Measurements from ENCODE around the gene DUOX2.
"Not testable (repeated sequence)": the region's sequence is repeated elsewhere in the genome, so short reads cannot be mapped to it uniquely, and the experiment has no call there.

DUOX2 gene

GRCh38 chr15:45139770-45140169 is 25.8 kb upstream of the DUOX2 start:
- no peak overlapping the region for H3K27ac ChIP-seq (ENCODE audit: low read depth in 2 of 2, low read length in 2 of 2)
- no peak overlapping the region for H3K9ac ChIP-seq (ENCODE audit: low read depth in 1 of 2, low read length in 2 of 2)
- H3K9me3 ChIP-seq (ENCODE audit: control insufficient read depth in 2 of 2, low read length in 2 of 2), result no peaks in the 10 kb centered on the region
- H3K4me3 ChIP-seq (ENCODE audit: low read length in 2 of 2), result no peak overlapping the region
- peaks cover 3 to 10% of the 10 kb centered on the region in 2 donors for H3K27me3 ChIP-seq (ENCODE audit: control insufficient read depth in 2 of 2, insufficient read depth in 2 of 2, low read length in 2 of 2)
- H3K4me1 ChIP-seq (ENCODE audit: control insufficient read depth in 2 of 2, insufficient read depth in 2 of 2, low read length in 2 of 2), result peaks cover 2 to 3% of the 10 kb centered on the region in 2 donors
- H3K36me3 ChIP-seq (ENCODE audit: control insufficient read depth in 2 of 2, insufficient read depth in 2 of 2, low read length in 2 of 2), result no peaks in the 10 kb centered on the region

GRCh38 chr15:45138814-45139765 is 25.1 kb upstream of the DUOX2 start:
- H3K9me3 ChIP-seq (ENCODE audit: control insufficient read depth in 2 of 2, low read length in 2 of 2), result no peaks in the 10 kb centered on the region
- no peak overlapping the region for H3K9ac ChIP-seq (ENCODE audit: low read depth in 1 of 2, low read length in 2 of 2)
- H3K36me3 ChIP-seq (ENCODE audit: control insufficient read depth in 2 of 2, insufficient read depth in 2 of 2, low read length in 2 of 2), result no peaks in the 10 kb centered on the region
- peaks cover 2 to 3% of the 10 kb centered on the region in 2 donors for H3K4me1 ChIP-seq (ENCODE audit: control insufficient read depth in 2 of 2, insufficient read depth in 2 of 2, low read length in 2 of 2)
- no peak overlapping the region for H3K4me3 ChIP-seq (ENCODE audit: low read length in 2 of 2)
- peaks cover 3 to 14% of the 10 kb centered on the region in 2 donors for H3K27me3 ChIP-seq (ENCODE audit: control insufficient read depth in 2 of 2, insufficient read depth in 2 of 2, low read length in 2 of 2)
- H3K27ac ChIP-seq (ENCODE audit: low read depth in 2 of 2, low read length in 2 of 2), result no peak overlapping the region

GRCh38 chr15:45137703-45138102 is 23.7 kb upstream of the DUOX2 start:
- H3K27me3 ChIP-seq (ENCODE audit: control insufficient read depth in 2 of 2, insufficient read depth in 2 of 2, low read length in 2 of 2), result peaks cover 10 to 18% of the 10 kb centered on the region in 2 donors
- H3K36me3 ChIP-seq (ENCODE audit: control insufficient read depth in 2 of 2, insufficient read depth in 2 of 2, low read length in 2 of 2), result no peaks in the 10 kb centered on the region
- H3K9me3 ChIP-seq (ENCODE audit: control insufficient read depth in 2 of 2, low read length in 2 of 2), result no peaks in the 10 kb centered on the region
- H3K9ac ChIP-seq (ENCODE audit: low read depth in 1 of 2, low read length in 2 of 2), result no peak overlapping the region
- H3K27ac ChIP-seq (ENCODE audit: low read depth in 2 of 2, low read length in 2 of 2), result no peak overlapping the region
- peaks cover 2 to 3% of the 10 kb centered on the region in 2 donors for H3K4me1 ChIP-seq (ENCODE audit: control insufficient read depth in 2 of 2, insufficient read depth in 2 of 2, low read length in 2 of 2)
- H3K4me3 ChIP-seq (ENCODE audit: low read length in 2 of 2), result no peak overlapping the region

GRCh38 chr15:45136378-45136764 is 22.4 kb upstream of the DUOX2 start:
- no peaks in the 10 kb centered on the region for H3K9me3 ChIP-seq (ENCODE audit: control insufficient read depth in 2 of 2, low read length in 2 of 2)
- no peak overlapping the region for H3K27ac ChIP-seq (ENCODE audit: low read depth in 2 of 2, low read length in 2 of 2)
- peaks cover 2 to 3% of the 10 kb centered on the region in 2 donors for H3K4me1 ChIP-seq (ENCODE audit: control insufficient read depth in 2 of 2, insufficient read depth in 2 of 2, low read length in 2 of 2)
- peaks cover 10 to 18% of the 10 kb centered on the region in 2 donors for H3K27me3 ChIP-seq (ENCODE audit: control insufficient read depth in 2 of 2, insufficient read depth in 2 of 2, low read length in 2 of 2)
- H3K9ac ChIP-seq (ENCODE audit: low read depth in 1 of 2, low read length in 2 of 2), result no peak overlapping the region
- H3K36me3 ChIP-seq (ENCODE audit: control insufficient read depth in 2 of 2, insufficient read depth in 2 of 2, low read length in 2 of 2), result no peaks in the 10 kb centered on the region
- H3K4me3 ChIP-seq (ENCODE audit: low read length in 2 of 2), result no peak overlapping the region

- H3K4me3 ChIP-seq (ENCODE audit: low read length in 2 of 2); H3K36me3 ChIP-seq (ENCODE audit: control insufficient read depth in 2 of 2, insufficient read depth in 2 of 2, low read length in 2 of 2); H3K27ac ChIP-seq (ENCODE audit: low read depth in 2 of 2, low read length in 2 of 2); H3K9ac ChIP-seq (ENCODE audit: low read depth in 1 of 2, low read length in 2 of 2); H3K9me3 ChIP-seq (ENCODE audit: control insufficient read depth in 2 of 2, low read length in 2 of 2); H3K4me1 ChIP-seq (ENCODE audit: control insufficient read depth in 2 of 2, insufficient read depth in 2 of 2, low read length in 2 of 2): not testable (repeated sequence)
- H3K27me3 ChIP-seq (ENCODE audit: control insufficient read depth in 2 of 2, insufficient read depth in 2 of 2, low read length in 2 of 2), result peaks cover 10 to 18% of the 10 kb centered on the region in 2 donors
These were observed 21.9 kb upstream of the DUOX2 start for GRCh38 chr15:45135705-45136377.

- no peak overlapping the region for H3K9ac ChIP-seq (ENCODE audit: low read depth in 1 of 2, low read length in 2 of 2)
- H3K4me1 ChIP-seq (ENCODE audit: control insufficient read depth in 2 of 2, insufficient read depth in 2 of 2, low read length in 2 of 2), result peaks cover 2 to 3% of the 10 kb centered on the region in 2 donors
- H3K4me3 ChIP-seq (ENCODE audit: low read length in 2 of 2), result peak overlapping the region; percentile 31 to 38
- H3K27ac ChIP-seq (ENCODE audit: low read depth in 2 of 2, low read length in 2 of 2), result no peak overlapping the region
- peaks cover 17 to 24% of the 10 kb centered on the region in 2 donors for H3K27me3 ChIP-seq (ENCODE audit: control insufficient read depth in 2 of 2, insufficient read depth in 2 of 2, low read length in 2 of 2)
- H3K36me3 ChIP-seq (ENCODE audit: control insufficient read depth in 2 of 2, insufficient read depth in 2 of 2, low read length in 2 of 2), result no peaks in the 10 kb centered on the region
- H3K9me3 ChIP-seq (ENCODE audit: control insufficient read depth in 2 of 2, low read length in 2 of 2), result no peaks in the 10 kb centered on the region
These were observed 21.0 kb upstream of the DUOX2 start for GRCh38 chr15:45134682-45135604.

- Histone ChIP-seq H3K4me3 (ENCODE audit: low read length in 2 of 2) (no peak overlapping the region), H3K27me3 (ENCODE audit: control insufficient read depth in 2 of 2, insufficient read depth in 2 of 2, low read length in 2 of 2) (peaks cover 22 to 24% of the 10 kb centered on the region in 2 donors), H3K4me1 (ENCODE audit: control insufficient read depth in 2 of 2, insufficient read depth in 2 of 2, low read length in 2 of 2) (peaks cover 3 to 7% of the 10 kb centered on the region in 2 donors), H3K27ac (ENCODE audit: low read depth in 2 of 2, low read length in 2 of 2) (no peak overlapping the region), H3K36me3 (ENCODE audit: control insufficient read depth in 2 of 2, insufficient read depth in 2 of 2, low read length in 2 of 2) (no peaks in the 10 kb centered on the region), H3K9ac (ENCODE audit: low read depth in 1 of 2, low read length in 2 of 2) (no peak overlapping the region), H3K9me3 (ENCODE audit: control insufficient read depth in 2 of 2, low read length in 2 of 2) (no peaks in the 10 kb centered on the region)
These were observed 20.1 kb upstream of the DUOX2 start for GRCh38 chr15:45134046-45134445.

- Histone ChIP-seq H3K27ac (ENCODE audit: low read depth in 2 of 2, low read length in 2 of 2) (no peak overlapping the region), H3K4me1 (ENCODE audit: control insufficient read depth in 2 of 2, insufficient read depth in 2 of 2, low read length in 2 of 2) (peaks cover 6 to 7% of the 10 kb centered on the region in 2 donors), H3K9ac (ENCODE audit: low read depth in 1 of 2, low read length in 2 of 2) (no peak overlapping the region), H3K27me3 (ENCODE audit: control insufficient read depth in 2 of 2, insufficient read depth in 2 of 2, low read length in 2 of 2) (peaks cover 27% of the 10 kb centered on the region in 2 donors), H3K4me3 (ENCODE audit: low read length in 2 of 2) (no peak overlapping the region), H3K9me3 (ENCODE audit: control insufficient read depth in 2 of 2, low read length in 2 of 2) (no peaks in the 10 kb centered on the region), H3K36me3 (ENCODE audit: control insufficient read depth in 2 of 2, insufficient read depth in 2 of 2, low read length in 2 of 2) (no peaks in the 10 kb centered on the region)
These were observed 19.6 kb upstream of the DUOX2 start for GRCh38 chr15:45133561-45133920.

- H3K4me3 ChIP-seq (ENCODE audit: low read length in 2 of 2), result no peak overlapping the region
- no peaks in the 10 kb centered on the region for H3K9me3 ChIP-seq (ENCODE audit: control insufficient read depth in 2 of 2, low read length in 2 of 2)
- H3K36me3 ChIP-seq (ENCODE audit: control insufficient read depth in 2 of 2, insufficient read depth in 2 of 2, low read length in 2 of 2), result no peaks in the 10 kb centered on the region
- no peak overlapping the region for H3K27ac ChIP-seq (ENCODE audit: low read depth in 2 of 2, low read length in 2 of 2)
- H3K27me3 ChIP-seq (ENCODE audit: control insufficient read depth in 2 of 2, insufficient read depth in 2 of 2, low read length in 2 of 2), result peaks cover 32% of the 10 kb centered on the region in 2 donors
- no peak overlapping the region for H3K9ac ChIP-seq (ENCODE audit: low read depth in 1 of 2, low read length in 2 of 2)
- H3K4me1 ChIP-seq (ENCODE audit: control insufficient read depth in 2 of 2, insufficient read depth in 2 of 2, low read length in 2 of 2), result peaks cover 6 to 7% of the 10 kb centered on the region in 2 donors
These were observed 19.0 kb upstream of the DUOX2 start for GRCh38 chr15:45132844-45133560.

All from mucosa of rectum (tissue), 2 donors.